Cortex of kidney (tissue), 1 donor: ENCODE results near the gene BAD.
"Not testable (repeated sequence)": the region's sequence is repeated elsewhere in the genome, so short reads cannot be mapped to it uniquely, and the experiment has no call there.

Experiments used
- DNase-seq: peaks from one replicate; lab custom pipeline; 2025; lab: John Stamatoyannopoulos, UW

BAD gene

GRCh38 chr11:64256300-64256699 is 28.2 kb downstream of the BAD start:
- DNase-seq, result no peak

GRCh38 chr11:64255135-64256128 is 29.0 kb downstream of the BAD start:
- DNase-seq, result no peak

- no peak for DNase-seq
Observed at GRCh38 chr11:64254326-64254725, 30.1 kb downstream of the BAD start.

GRCh38 chr11:64253481-64253880 is 31.0 kb downstream of the BAD start:
- DNase-seq, result no peak

GRCh38 chr11:64253043-64253442 is 31.4 kb downstream of the BAD start:
- DNase-seq, result no peak

- DNase-seq, result no peak
Observed at GRCh38 chr11:64252003-64252872, 32.2 kb downstream of the BAD start.

- no peak for DNase-seq
Observed at GRCh38 chr11:64251753-64252002, 32.8 kb downstream of the BAD start.

- no peak for DNase-seq
Observed at GRCh38 chr11:64251016-64251752, 33.3 kb downstream of the BAD start, which contains the start of gene PLCB3. PLCB3 (plus strand) TSS chr11:64251530; CDS start chr11:64251650, 120 bp downstream.

- DNase-seq, result no peak
Observed at GRCh38 chr11:64250415-64251015, 34.0 kb downstream of the BAD start.

GRCh38 chr11:64249563-64250414 is 34.7 kb downstream of the BAD start:
- DNase-seq, result no peak

- DNase-seq, result no peak
Observed at GRCh38 chr11:64249038-64249437, 35.4 kb downstream of the BAD start.

- no peak for DNase-seq
Observed at GRCh38 chr11:64248578-64248977, 35.9 kb downstream of the BAD start.

- no peak for DNase-seq
Observed at GRCh38 chr11:64247729-64248531, 36.5 kb downstream of the BAD start.

GRCh38 chr11:64246871-64247728 is 37.4 kb downstream of the BAD start, which contains the start of gene PPP1R14B:
PPP1R14B (minus strand) TSS chr11:64246943; CDS start chr11:64246673, 270 bp downstream.
- DNase-seq, result no peak

- not testable (repeated sequence) for DNase-seq
Observed at GRCh38 chr11:64246621-64246870, 37.9 kb downstream of the BAD start.

- DNase-seq, result no peak
Observed at GRCh38 chr11:64245797-64246620, 38.5 kb downstream of the BAD start.

GRCh38 chr11:64245401-64245796 is 39.1 kb downstream of the BAD start:
- DNase-seq, result no peak

GRCh38 chr11:64244966-64245365 is 39.5 kb downstream of the BAD start:
- DNase-seq, result no peak
